ENCODE data around the gene TOR1A.

DNA sequence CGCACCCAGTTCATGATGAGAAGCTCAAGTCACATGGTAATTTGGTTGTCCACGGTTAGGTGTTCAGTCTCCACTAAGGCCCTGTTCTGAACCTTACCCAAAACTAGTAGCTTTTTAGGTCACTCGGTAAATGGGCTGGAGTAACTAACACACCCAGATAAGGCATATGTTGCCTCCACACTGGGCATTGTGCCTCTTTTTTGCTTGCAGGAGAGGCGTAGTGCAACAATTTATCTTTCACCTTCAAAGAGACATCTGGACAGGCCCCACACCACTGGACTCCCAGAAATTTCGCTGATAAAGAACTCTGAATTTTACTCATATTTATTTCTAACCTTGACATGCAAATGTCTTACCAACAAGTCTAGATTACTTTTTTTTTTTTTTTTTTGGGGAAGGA, 54.3 kb downstream of the TOR1A start:
- TF ChIP-seq POLR2A (IDR thresholded peaks at IDR 0.05): no peak
- no peak for TF ChIP-seq POLR2AphosphoS5 (IDR thresholded peaks at IDR 0.05)
- TF ChIP-seq, protein P1, sequence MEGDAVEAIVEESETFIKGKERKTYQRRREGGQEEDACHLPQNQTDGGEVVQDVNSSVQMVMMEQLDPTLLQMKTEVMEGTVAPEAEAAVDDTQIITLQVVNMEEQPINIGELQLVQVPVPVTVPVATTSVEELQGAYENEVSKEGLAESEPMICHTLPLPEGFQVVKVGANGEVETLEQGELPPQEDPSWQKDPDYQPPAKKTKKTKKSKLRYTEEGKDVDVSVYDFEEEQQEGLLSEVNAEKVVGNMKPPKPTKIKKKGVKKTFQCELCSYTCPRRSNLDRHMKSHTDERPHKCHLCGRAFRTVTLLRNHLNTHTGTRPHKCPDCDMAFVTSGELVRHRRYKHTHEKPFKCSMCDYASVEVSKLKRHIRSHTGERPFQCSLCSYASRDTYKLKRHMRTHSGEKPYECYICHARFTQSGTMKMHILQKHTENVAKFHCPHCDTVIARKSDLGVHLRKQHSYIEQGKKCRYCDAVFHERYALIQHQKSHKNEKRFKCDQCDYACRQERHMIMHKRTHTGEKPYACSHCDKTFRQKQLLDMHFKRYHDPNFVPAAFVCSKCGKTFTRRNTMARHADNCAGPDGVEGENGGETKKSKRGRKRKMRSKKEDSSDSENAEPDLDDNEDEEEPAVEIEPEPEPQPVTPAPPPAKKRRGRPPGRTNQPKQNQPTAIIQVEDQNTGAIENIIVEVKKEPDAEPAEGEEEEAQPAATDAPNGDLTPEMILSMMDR (IDR thresholded peaks at IDR 0.05): no peak
- TF ChIP-seq EP300 (IDR thresholded peaks at IDR 0.05): no peak
